Measurements from ENCODE around the gene SCYGR5.

DNA sequence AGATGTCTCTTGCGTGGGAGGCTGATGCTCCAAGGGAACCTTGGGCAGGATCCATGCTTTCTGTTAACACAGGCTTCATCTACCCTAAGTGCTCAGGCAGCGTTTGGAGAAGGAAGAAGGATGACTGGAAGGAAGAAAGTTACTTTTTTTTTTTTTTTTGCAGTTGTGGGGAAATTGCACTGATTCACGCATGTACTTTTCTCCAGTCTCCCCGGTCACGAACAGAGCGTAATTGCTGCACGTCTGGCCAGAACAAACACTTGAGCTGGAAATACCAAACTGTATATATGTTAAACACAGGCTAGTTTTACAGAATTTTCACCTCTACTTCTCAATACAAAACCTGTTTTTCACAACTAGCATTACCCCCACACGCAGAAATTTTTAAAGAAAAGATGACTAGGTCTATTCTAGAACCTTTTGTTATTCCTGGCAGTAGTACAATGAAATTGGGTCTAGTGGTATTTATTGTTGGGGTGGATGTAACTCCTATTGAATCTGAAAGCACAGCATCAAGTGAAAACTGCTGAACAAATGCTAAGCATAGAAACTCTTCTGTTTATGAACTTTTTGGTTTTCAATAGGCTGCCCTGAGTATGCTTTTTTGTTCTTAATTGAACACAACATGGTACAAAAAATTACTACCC lies 9.3 kb upstream of the SCYGR5 start:
- TF ChIP-seq, protein P1, sequence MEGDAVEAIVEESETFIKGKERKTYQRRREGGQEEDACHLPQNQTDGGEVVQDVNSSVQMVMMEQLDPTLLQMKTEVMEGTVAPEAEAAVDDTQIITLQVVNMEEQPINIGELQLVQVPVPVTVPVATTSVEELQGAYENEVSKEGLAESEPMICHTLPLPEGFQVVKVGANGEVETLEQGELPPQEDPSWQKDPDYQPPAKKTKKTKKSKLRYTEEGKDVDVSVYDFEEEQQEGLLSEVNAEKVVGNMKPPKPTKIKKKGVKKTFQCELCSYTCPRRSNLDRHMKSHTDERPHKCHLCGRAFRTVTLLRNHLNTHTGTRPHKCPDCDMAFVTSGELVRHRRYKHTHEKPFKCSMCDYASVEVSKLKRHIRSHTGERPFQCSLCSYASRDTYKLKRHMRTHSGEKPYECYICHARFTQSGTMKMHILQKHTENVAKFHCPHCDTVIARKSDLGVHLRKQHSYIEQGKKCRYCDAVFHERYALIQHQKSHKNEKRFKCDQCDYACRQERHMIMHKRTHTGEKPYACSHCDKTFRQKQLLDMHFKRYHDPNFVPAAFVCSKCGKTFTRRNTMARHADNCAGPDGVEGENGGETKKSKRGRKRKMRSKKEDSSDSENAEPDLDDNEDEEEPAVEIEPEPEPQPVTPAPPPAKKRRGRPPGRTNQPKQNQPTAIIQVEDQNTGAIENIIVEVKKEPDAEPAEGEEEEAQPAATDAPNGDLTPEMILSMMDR (conservative IDR thresholded peaks at IDR 0.05) = no peak
- no peak for TF ChIP-seq ZFX (IDR thresholded peaks at IDR 0.05)
